ENCODE data around the gene DENND2A. TPM values are rescaled to one million over a fixed set of nuclear protein-coding genes. Genes with fewer than 3 reads are reported as not detected.

The DENND2A gene
- total and polyA plus RNA-seq, 2 of the 4 experiments (the other 2 are of a cell fraction): 7.5 to 10.3 TPM

GRCh38 chr7:140584195-140584851, 56.3 kb downstream of the DENND2A start:
- intact Hi-C loops (cut with micrococcal nuclease) (no loop called here), in situ Hi-C loops (cut with MboI; ENCODE audit: low sequenced_read_pairs) (no loop called here)

More at GRCh38 chr7:140584195-140584851, 56.3 kb downstream of the DENND2A start:
- Histone ChIP-seq H3K56ac (ENCODE audit: extremely low read depth, insufficient read depth, low read length) (no peak overlapping the region), H3K9me1 (ENCODE audit: insufficient read depth, low read length) (peaks cover 8% of the 10 kb centered on the region; the same call in 1 of the 2 replicates), H3K4me3 (ENCODE audit: insufficient read depth, low read depth, low read length) (no peak overlapping the region), H2BK20ac (ENCODE audit: low read depth, low read length) (no peak overlapping the region), H2BK5ac (ENCODE audit: low read depth, low read length, poor library complexity, severe bottlenecking) (no peak overlapping the region), H3K4me2 (ENCODE audit: low read depth, low read length) (no peak overlapping the region), H3K4me1 (ENCODE audit: control insufficient read depth, insufficient read depth, low read length) (no peaks in the 10 kb centered on the region), H2BK120ac (ENCODE audit: low read depth, low read length) (no peak overlapping the region), H3K4ac (ENCODE audit: low read depth, low read length) (no peak overlapping the region), H3K23ac (ENCODE audit: low read depth, low read length) (no peak overlapping the region), H3K14ac (replicated peaks; ENCODE audit: low read depth, low read length) (no peak overlapping the region), H4K91ac (ENCODE audit: insufficient read depth, low read depth, low read length) (no peak overlapping the region), H3K79me1 (ENCODE audit: low read depth in 1 of 2, low read length in 2 of 2) (peaks cover 0 to 11% of the 10 kb centered on the region in 2 experiments; a peak in 2 of 4 replicates), H4K5ac (ENCODE audit: low read depth, low read length) (no peak overlapping the region), H3K18ac (ENCODE audit: low read depth, low read length) (no peak overlapping the region), H3K27me3 (ENCODE audit: control insufficient read depth, insufficient read depth, low read length) (no peaks in the 10 kb centered on the region), H3K9ac (ENCODE audit: low read depth, low read length) (no peak overlapping the region), H4K8ac (ENCODE audit: low read depth in 2 of 2, low read length in 2 of 2) (no peak overlapping the region), H3K36me3 (ENCODE audit: control insufficient read depth, insufficient read depth, low read length) (peaks cover 45% of the 10 kb centered on the region), H3K9me3 (ENCODE audit: control insufficient read depth, insufficient read depth, low read length) (no peaks in the 10 kb centered on the region), H2AK5ac (ENCODE audit: low read depth, low read length) (no peak overlapping the region), H2BK15ac (ENCODE audit: low read depth, low read length) (no peak overlapping the region), H4K20me1 (ENCODE audit: insufficient read depth, low read length) (no peaks in the 10 kb centered on the region), H2AFZ (replicated peaks; ENCODE audit: low read length, poor library complexity) (no peak overlapping the region), H3K27ac (ENCODE audit: insufficient read depth, low read length) (no peak overlapping the region), H2AK9ac (replicated peaks; ENCODE audit: low read depth, low read length, poor library complexity) (no peak overlapping the region)
- ATAC-seq (ENCODE audit: low read depth) (no peak), DNase-seq (no peak)
- dilution Hi-C loops (cut with HindIII; ENCODE audit: low sequenced_read_pairs, unreplicated experiment): no loop called here
- BruUV-seq (replicated peaks): no TSS peak
- TF ChIP-seq CEBPB (IDR thresholded peaks at IDR 0.05; ENCODE audit: low read depth, low read length) (no peak), FOS (IDR thresholded peaks at IDR 0.05; ENCODE audit: low read depth, low read length) (no peak), CHD1 (IDR thresholded peaks at IDR 0.05; ENCODE audit: low read depth, low read length) (no peak), ELK1 (IDR thresholded peaks at IDR 0.05; ENCODE audit: borderline replicate concordance, low read depth, low read length) (no peak)
- POLR2A ChIA-PET (ENCODE audit: unreplicated experiment): no interaction called here
- no CpG with 5 or more reads among the region's 4 CpGs for WGBS, 2 experiments (ENCODE audit: extremely low coverage in 2 of 2, insufficient read length in 1 of 2)
- CTCF ChIA-PET: interaction anchor here (0.7 kb wide), 1 partner anchor 32 kb away, joined by 3 read pairs; no protein-coding TSS in a partner anchor

Data from IMR-90 (cell line).